HG02763 (cell line): Measurements from ENCODE around the gene LRRC15.

Experiments used
- ATAC-seq: cut with Tn5 transposase; IDR thresholded peaks from one replicate; pipeline ENCODE4 v1.9.1; 2021; ENCODE audit warnings: mild to moderate bottlenecking, moderate library complexity; ENCODE audit not compliant: unreplicated experiment

Gene LRRC15

GRCh38 chr3:194364652-194365434 is 4.7 kb downstream of the LRRC15 start:
- no peak for ATAC-seq

- ATAC-seq = no peak
Observed at GRCh38 chr3:194364314-194364651, 5.3 kb downstream of the LRRC15 start.

- no peak for ATAC-seq
Observed at GRCh38 chr3:194360568-194360967, 9.0 kb downstream of the LRRC15 start.

GRCh38 chr3:194357681-194358080 is 11.9 kb downstream of the LRRC15 start:
- ATAC-seq = no peak

- no peak for ATAC-seq
Observed at GRCh38 chr3:194355379-194355778, 14.2 kb downstream of the LRRC15 start.

GRCh38 chr3:194354315-194354714 is 15.2 kb downstream of the LRRC15 start:
- ATAC-seq = no peak

GRCh38 chr3:194352667-194353246 is 16.8 kb downstream of the LRRC15 start:
- no peak for ATAC-seq

- no peak for ATAC-seq
Observed at GRCh38 chr3:194351952-194352536, 17.5 kb downstream of the LRRC15 start.

- no peak for ATAC-seq
Observed at GRCh38 chr3:194351080-194351672, 18.4 kb downstream of the LRRC15 start, which contains the start of gene CPN2. TSS of gene CPN2 (minus strand) at chr3:194351328. CDS start at chr3:194342702, 8,626 bp downstream.

GRCh38 chr3:194350726-194351071 is 18.8 kb downstream of the LRRC15 start:
- no peak for ATAC-seq

- no peak for ATAC-seq
Observed at GRCh38 chr3:194348354-194348753, 21.2 kb downstream of the LRRC15 start.

GRCh38 chr3:194346621-194347020 is 22.9 kb downstream of the LRRC15 start:
- ATAC-seq = no peak

- no peak for ATAC-seq
Observed at GRCh38 chr3:194346035-194346434, 23.5 kb downstream of the LRRC15 start.

GRCh38 chr3:194344012-194344411 is 25.5 kb downstream of the LRRC15 start:
- ATAC-seq = no peak

- no peak for ATAC-seq
Observed at GRCh38 chr3:194343561-194343893, 26.0 kb downstream of the LRRC15 start.

GRCh38 chr3:194342861-194343560 is 26.5 kb downstream of the LRRC15 start:
- ATAC-seq = no peak

GRCh38 chr3:194340757-194341400 is 28.7 kb downstream of the LRRC15 start:
- ATAC-seq = no peak

GRCh38 chr3:194339840-194340239 is 29.7 kb downstream of the LRRC15 start:
- no peak for ATAC-seq

- no peak for ATAC-seq
Observed at GRCh38 chr3:194339356-194339755, 30.2 kb downstream of the LRRC15 start.

- ATAC-seq = no peak
Observed at GRCh38 chr3:194337965-194338753, 31.4 kb downstream of the LRRC15 start.
